Activated effector memory CD4-positive, alpha-beta T cell treated with anti-CD3 and anti-CD28 coated beads, Interleukin-2, amount 50 U/mL, for 16 hours (primary cell): ENCODE data around the gene CHD5.

Source experiments
- DNase-seq: peaks from one replicate; pipeline ENCODE4 v3.0.0-alpha.2; 2020

Gene CHD5

GRCh38 chr1:6109688-6110087 is 70.4 kb downstream of the CHD5 start:
- no peak for DNase-seq

DNA sequence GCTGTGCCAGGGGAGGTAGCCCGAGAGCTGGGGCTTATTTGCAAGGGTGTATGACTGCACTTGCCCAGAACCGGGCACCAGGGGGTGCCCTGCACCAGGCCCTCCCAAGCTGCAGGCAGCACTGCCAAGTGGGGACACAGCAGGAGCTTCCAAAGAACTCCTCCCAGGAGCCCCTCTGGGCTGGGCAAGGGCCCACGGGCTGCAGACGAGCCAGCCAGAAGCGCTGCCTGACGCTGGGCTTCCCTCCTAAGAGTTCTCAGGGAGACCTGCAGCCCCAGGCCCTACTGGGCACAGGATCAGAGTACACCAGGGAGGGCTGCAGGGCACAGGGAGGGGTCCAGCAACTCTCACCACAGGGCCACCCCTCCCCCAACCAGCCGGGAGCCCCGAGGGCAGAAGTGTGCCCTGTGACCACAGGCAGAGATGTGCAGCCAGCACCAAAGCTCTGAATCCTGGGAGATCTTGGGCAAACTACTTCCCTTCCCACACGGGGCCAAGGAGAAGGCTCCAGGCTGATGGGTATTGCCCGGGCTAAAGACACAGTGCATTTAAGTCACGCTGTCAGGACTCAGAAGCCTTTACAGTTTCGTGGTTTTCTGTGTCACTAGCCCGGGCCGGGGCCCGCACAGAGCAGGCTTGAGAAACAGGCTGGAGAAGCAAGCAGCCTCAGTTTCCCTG is 71.0 kb downstream of the CHD5 start:
- peak; percentile 74 for DNase-seq

DNA sequence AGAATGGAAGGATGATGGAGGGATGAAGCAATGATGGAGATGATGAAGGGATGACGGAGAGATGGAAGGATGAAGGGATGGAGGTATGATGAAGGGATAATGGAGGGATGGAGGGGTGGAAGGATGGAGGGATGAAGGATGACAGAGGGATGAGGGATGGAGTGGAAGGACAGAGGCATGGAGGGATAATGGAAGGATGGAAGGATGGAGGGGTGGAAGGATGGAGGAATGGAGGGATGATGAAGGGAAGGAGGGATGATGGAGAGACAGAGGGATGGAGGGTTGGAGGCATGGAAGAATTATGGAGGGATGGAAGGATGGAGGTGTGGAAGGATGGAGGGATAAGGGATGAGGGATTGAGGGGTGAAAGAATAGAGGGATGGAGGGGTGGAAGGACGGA is 71.6 kb downstream of the CHD5 start:
- no peak for DNase-seq

GRCh38 chr1:6107409-6108356 is 72.4 kb downstream of the CHD5 start:
- DNase-seq: no peak

- DNase-seq: no peak
Measured at GRCh38 chr1:6106977-6107376, 73.1 kb downstream of the CHD5 start.

GRCh38 chr1:6106321-6106731 is 73.8 kb downstream of the CHD5 start:
- no peak for DNase-seq

DNA sequence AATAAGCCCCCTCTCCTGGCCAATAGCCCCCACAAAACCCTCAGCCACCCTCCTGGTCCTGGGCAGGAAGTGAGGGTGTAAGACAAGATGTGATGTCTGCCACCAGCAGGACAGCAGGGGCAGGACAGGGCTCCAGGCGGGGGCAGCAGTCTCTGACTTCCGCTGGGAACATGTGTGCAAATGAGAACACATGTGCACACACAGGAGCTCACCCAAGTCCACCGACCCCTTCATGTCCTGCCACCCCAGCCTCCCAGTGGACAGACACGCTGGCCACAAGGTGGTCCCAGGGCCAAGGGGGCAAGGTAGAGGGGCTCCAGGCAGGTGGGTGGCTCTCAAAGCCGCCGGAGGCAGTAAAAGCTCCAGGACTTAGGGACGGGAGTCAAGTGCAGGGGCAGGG is 74.4 kb downstream of the CHD5 start:
- no peak for DNase-seq

DNA sequence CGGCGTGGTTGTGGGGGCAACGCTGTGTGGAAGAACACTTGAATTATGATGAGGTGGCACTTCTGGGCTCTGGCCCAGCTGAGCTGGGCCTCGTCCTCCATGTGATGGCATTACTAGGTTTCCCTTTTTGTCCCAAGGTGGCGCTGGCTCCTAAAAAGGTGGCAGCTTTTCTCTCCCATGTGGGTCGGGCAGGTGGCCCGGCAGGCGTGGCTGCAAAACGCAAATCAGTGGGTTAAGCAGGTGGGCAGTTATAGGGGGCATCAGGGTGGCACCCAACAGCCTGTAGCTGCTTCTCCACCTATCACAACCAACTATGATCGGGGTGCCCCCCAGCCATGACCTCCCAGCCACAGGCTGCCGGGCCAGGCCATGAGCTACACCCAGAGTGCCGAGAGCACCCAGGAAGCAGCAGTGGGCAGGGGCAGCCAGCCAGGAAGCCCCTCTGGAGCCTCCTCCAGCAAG is 74.9 kb downstream of the CHD5 start:
- no peak for DNase-seq

DNA sequence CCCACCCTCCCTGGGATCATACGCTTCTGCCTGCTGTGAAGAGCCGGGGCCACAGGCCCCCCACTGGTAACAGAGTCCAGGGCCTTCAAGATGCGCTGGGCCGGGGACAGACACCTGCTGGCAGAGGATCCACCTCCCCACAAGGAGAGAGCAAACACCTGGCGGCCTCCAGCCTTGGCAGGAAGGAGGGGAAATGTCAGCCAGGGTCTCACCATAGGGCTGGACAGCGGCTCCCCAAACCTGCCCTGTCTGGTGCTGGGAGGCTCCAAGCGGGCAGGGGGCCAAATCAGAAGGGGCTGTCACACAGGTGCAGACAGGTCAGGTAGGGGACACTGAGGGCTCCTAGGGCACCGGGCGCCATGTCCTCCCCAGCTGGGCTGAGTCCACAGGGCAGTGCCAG is 75.5 kb downstream of the CHD5 start:
- DNase-seq: no peak

- no peak for DNase-seq
Measured at GRCh38 chr1:6103854-6104530, 76.1 kb downstream of the CHD5 start.

- no peak for DNase-seq
Measured at GRCh38 chr1:6103111-6103853, 76.8 kb downstream of the CHD5 start.

DNA sequence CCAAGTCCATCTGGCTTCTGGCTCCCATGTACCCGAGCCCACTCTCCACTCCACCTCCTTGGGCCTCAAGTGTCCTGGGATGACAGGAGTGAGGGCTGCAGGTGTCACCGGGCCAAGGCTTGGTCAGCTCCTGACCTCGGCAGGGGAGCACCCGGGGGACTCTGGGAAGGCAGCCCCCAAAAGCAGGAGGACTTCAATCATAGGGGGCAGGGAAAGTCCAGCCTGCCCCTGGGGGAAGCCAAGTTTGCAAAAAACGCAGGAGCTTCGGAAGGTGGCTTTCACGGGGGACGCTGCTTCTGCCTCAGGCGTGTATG is 77.6 kb downstream of the CHD5 start:
- DNase-seq: no peak

- DNase-seq: no peak
Measured at GRCh38 chr1:6101826-6102531, 78.1 kb downstream of the CHD5 start.

- no peak for DNase-seq
Measured at GRCh38 chr1:6100861-6101783, 79.0 kb downstream of the CHD5 start.

DNA sequence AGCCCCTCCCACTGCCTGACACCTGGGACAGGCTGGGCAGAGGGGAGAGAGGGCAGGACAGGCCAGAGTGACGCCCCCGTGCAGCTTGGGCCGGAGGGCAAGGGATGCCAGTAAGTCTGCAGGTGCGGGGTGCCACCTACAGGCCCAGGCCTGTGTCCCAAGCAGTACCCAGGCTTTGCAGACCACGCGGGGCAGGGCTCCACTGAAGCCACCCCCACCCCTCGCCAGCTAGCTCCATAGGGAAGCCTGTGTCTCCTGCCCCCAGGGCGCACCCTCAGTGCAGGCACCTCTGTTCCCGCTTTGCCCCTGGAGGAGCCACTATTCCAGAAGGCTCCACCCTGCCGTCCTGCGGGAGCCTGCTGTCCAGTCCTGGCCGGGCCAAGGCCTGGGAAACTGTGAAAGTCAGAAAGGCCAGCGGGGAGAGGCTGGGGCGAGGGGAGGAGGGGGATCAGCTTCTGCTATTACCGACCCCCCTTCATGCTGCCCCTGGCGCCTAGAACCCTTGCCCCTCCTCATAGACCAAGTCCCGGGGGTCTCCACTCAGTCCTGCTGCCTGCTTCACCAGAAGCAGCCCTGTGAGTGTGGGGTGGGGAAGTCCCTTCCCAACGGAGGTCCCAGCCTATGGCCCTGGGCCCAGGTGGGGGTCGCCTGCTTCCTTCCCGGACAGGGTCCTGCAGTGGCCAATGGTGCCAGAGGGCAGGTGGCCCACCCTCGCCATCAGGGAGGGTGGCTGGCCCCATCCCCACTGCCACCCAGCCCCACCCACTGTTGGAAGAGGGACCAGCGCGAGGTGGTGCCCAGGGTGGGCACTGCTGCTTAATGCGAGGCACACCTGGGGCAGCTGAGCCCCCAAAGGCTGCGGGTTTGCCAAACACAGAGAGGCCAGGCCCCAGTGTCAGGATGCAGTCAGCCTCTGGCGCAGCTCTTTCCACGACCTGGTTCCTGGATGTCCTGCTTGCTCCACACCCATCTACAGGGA is 80.0 kb downstream of the CHD5 start:
- DNase-seq: no peak

DNA sequence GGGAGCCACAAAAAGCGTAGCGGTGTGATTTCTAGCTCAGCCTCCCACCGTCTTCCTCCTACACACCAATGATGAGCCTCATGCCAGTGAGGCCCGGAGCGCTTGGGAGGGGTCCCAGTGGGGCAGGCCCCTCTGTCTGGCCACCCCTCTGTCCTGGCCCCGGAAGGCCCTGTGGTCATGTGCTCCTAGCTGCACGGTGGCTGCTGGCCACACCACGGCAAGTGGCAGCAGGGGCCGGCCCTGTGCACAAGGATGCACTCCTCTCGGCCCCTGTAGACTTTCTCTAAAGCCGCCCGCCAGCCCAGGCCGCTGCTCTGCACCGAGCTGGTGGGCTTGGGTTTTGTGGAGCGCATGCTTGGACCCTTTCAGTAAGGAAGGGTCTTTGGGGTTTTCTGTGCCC is 80.8 kb downstream of the CHD5 start:
- no peak for DNase-seq

DNA sequence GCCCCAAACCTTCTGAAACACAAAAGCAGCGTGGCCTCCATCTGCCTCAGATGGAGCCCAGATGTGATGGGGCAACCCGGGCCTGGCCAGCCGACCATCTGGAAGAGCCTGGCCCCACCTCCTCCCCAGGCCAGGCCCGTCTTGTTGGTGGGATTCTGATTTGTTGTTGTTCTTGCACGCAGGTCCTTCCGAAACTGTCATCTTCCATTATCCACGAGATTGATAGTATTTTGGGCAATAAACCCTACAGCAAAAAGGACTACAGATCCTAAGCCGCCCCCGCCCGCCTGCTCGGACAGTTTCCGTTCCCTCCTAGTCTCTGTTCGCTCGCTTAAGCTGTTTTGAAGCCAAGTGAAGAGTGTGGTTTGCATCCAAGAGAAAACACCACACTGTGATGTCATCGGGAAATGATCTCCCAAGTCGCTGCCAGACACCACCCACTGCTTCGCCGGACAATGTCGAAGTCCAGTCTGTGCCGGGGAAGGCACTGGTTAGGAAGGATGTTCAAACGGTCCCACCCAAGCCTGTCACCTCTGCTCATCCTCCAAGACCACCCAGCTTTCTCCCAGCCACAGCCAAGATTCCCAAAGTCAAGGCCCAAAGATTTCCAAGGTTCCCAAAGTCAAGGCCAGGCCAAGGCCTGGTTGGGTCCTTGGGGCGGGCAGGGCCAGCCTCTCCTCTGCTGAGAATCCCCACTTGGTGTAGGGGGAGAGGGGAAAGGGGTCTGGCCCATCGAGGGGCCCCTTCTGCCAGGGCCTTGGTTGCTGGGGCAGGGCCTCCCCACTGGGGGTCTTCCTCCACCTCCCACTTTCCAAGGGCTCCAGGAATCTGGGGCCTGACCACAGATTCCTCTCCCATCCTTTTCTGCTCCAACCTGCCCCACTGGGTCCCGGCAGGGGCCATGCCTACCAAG is 81.6 kb downstream of the CHD5 start:
- no peak for DNase-seq

DNA sequence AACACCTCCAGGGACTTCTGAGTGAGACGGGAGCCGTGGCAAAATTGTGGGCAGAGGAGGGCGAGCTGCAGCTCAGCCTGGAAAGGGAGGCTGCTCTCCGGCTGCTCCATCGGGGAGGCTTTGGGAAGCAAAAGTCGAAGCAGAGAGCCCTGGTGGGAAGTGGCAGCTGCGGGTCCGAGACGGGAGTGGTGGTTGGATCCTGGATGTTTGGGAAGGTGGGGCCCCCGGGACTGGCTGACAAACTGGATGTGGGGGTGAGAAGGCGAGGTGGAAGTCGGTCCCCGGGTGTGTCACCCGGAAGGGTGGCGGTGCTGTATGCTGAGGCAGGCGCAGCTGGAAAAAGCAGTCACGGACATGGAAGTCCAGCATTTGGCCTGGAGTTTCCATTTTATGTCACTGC is 82.3 kb downstream of the CHD5 start:
- DNase-seq: no peak

- DNase-seq: no peak
Measured at GRCh38 chr1:6097117-6097595, 83.0 kb downstream of the CHD5 start.
